GM18517 (cell line): Measurements from ENCODE around the gene DEFB126.
"Not testable (repeated sequence)": the region's sequence is repeated elsewhere in the genome, so short reads cannot be mapped to it uniquely, and the experiment has no call there.

Source experiments
- ATAC-seq: cut with Tn5 transposase; IDR thresholded peaks from one replicate; pipeline ENCODE4 v1.9.1; 2021; ENCODE audit warnings: mild to moderate bottlenecking, moderate library complexity; ENCODE audit not compliant: unreplicated experiment

The DEFB126 gene, protein sequence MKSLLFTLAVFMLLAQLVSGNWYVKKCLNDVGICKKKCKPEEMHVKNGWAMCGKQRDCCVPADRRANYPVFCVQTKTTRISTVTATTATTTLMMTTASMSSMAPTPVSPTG

DNA sequence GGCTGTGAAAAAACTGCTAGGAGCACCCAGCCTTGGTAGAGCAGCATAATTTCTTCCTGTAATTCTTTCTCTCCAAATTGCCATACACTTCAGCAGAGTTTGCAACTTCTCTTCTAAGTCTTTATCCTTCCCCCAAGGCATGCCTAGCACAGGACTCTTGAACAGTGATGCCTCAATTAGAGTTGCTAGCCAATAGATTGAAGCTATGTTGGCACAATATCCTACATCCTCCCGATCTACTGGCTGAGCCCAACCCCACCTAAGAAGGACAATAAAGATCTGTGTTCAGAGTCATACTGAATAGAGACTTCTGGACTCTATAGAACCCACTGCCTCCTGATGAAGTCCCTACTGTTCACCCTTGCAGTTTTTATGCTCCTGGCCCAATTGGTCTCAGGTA, at the start of gene DEFB126:
Gene DEFB126 (plus strand): TSS at position 301 of the 400 bp plus-strand sequence. CDS start 39 bp downstream, at position 340.
- ATAC-seq, result no peak

DNA sequence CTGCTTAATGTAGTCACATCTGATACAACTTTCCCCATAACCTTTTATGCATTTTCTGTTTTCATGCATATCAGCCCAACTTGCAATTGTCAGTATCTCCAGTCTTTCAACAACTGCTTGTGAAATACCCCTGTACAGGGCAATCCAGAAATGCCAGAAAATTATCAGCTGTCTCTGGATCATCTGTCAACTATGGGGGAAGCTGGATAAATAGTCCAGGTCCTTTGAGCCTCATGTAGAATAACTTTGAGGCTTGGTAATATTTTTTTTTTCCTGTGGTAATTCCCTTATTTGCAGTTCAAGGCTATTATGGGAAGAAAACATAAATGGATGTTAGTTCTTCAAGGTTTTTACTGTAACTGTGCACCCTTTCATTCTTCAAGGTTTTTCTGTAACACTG, 48.7 kb upstream of the DEFB126 start:
- ATAC-seq, result no peak

DNA sequence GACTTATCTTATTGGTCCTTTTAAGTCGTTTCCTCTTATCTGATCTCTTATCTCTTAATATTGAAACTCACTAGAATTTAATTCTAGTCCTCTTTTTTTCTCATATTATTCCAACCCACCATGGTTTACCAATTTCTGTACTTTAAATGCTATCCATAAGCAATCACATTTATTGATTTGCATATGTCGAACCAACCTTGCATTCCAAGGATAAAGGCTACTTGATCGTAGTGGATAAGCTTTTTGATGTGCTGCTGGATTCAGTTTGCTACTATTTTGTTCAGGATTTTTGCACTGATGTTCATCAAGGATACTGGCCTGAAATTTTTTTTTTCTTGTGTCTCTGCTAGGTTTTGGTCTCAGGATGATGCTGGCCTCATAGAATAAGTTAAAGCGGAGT, 47.2 kb upstream of the DEFB126 start:
- ATAC-seq, result no peak

DNA sequence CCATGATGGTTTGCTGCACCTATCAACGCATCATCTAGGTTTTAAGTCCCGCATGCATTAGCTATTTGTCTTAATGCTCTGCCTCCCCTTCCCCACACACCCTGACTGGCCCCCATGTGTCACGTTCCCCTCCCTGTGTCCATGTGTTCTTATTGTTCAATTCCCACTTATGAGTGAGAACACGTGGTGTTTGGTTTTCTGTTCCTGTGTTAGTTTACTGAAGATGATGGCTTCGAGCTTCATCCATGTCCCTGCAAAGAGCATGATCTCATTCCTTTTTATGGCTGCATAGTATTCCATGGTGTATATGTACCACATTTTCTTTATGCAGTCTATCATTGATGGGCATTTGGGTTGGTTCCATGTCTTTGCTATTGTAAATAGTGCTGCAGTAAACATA, 44.7 kb upstream of the DEFB126 start:
- ATAC-seq, result not testable (repeated sequence)

DNA sequence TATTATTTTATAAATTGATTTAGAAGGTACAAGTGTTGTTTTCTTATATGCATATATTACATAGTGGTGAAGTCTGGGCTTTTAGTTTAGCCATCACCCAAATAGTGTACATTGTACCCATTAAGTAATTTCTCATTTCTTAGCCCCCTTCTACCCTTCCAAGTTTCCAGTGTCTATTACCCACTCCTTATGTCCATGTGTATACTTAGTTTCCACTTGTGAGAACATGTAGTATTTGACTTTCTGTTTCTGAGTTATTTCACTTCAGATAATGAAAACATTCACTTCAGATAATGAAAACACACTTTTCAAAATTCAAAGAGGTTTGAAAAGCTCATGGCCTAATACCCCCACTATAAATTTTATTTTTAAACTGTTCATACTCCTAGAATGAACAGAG, 40.4 kb upstream of the DEFB126 start:
- ATAC-seq, result no peak

DNA sequence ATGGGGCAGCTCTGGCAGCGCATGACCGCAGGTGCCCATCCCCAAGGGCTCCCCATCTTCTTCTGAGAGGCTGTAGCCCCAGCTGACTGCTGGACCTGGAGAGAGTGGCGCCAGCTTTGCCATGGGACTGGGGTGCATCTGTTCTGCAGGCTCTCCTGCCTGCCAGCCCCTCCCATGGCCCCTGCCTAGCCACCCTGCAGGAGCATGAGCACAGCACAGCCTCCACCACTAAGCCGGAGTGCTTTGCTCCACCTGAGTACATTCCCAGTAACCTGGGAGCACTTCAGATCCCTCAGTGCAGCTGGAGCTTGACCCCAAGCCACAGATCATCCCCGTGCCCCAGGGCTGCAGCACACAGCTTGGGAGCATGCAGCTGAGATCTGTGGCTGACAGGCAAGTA, 38.9 kb upstream of the DEFB126 start:
- no peak for ATAC-seq

DNA sequence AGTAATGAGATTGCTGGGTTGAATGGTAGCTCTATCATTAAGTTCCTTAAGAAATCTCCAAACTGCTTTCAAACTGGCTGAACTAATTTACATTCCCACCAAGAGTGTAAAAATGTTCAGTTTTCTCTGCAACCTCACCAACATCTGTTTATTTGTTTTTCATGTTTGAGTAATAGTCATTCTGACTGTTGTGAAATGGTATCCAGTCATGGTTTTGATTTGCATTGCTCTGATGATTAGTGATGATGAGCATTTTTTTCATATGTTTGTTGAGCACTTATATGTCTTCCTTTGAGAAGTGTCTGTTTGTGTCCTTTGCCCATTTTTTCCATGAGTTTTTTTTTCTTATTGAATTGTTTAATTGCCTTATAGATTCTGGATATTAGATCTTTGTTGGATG, 30.0 kb upstream of the DEFB126 start:
- no peak for ATAC-seq

DNA sequence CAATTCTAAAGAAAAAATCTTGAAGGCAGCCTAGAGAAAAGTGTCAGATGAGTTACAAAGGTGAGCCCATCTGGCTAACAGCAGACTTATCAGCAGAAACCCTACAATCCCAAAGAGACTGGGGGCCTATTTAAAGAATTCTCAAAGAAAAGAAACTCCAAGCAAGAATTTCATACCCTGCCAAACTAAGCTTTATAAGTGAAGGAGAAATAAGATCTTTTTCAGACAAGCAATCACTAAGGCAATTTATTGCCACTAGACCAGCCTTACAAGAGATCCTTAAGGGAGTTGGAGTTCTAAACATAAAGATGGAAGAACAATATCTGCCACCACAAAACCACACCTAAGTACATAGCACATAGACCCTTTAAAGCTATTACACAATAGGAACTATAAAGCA, 24.9 kb upstream of the DEFB126 start:
- ATAC-seq, result no peak

DNA sequence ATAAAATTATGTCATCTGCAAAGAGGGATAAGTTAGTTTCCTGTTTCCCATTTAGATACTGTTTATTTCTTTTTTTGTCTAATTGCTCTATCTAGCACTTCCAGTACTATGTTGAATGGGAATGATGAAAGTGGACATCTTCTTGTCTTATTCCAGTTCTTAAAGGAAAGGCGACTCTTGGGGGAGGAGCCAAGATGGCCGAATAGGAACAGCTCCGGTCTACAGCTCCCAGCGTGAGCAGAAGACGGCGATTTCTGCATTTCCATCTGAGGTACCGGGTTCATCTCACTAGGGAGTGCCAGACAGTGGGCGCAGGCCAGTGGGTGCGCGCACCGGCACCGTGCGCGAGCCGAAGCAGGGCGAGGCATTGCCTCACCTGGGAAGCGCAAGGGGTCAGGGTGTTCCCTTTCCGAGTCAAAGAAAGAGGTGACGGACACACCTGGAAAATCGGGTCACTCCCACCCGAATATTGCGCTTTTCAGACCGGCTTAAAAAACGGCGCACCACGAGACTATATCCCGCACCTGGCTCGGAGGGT, 12.5 kb upstream of the DEFB126 start:
- ATAC-seq, result not testable (repeated sequence)

DNA sequence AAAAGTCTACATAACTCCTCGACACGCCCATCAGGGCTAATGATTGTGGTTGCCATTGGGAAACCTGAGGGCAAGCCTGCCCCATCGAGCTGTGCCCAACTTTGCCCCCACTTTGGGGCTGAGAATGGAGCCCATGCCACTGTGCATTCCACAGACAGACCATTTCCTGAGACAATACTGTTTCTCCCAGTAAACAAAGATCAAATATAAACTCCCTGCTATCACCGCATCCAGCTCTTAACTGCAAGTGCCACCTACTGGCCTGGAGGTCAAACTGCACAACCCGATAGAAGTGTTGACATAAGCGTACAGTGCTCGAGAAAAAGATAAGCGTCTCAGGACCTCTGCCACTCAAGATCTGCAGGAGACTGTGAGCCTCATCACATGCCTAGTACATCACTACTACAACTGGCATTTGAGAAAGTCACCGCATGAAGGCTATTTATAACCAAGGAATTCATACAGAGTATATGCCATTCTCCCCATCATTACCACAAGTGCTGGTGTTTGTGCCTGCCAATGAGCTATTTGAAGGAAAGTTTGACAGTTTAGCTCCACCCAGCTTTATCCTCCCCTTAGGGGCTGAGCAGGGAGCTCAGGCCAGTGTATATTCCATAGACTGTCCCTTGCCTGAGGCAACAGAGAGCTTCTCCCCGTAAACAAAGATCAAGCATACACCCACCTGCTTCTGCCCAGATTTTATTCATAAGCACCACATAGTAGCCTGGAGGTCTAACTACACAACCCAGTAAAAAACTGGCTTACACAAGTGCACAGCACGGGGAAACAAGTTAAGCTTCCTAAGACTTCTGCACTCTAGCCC, 4.5 kb upstream of the DEFB126 start:
- ATAC-seq, result no peak

DNA sequence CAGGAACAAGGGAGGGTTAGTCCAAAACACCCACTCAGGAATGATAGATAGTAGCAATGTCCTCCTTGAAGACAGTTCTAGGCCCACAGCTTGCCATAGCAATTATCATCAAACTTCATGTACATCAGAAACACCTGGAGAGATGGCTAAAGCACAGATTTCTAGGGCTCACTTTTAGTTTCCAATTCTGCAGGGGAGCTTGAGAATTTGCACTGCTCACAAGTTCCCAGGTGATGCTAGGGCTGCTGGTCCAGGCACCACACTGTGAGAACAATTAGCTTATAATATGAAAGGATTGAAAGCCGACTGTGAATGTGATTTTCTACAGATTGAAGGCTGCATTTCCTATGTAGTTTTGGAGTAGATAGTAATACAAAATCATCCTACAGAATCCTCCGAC, 3.5 kb downstream of the DEFB126 start:
- ATAC-seq, result no peak

DNA sequence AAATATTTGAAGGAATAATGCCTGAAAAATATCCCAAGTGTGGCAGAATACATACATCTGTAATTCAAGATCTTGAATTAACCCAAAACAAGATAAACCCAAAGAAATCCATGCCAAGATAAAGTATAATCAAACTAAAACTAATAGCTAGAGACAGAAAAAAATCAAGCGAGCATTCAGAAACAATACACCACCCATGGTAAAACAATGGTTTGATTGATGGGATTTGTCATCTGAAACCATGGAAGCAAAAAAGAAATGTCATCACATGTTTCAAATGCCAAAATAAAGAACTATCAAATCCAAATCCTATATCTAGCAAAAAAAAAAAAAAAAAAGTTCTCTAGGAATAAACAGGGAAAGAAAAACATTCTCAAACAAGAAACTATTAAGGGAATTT, 9.7 kb downstream of the DEFB126 start:
- ATAC-seq, result no peak

DNA sequence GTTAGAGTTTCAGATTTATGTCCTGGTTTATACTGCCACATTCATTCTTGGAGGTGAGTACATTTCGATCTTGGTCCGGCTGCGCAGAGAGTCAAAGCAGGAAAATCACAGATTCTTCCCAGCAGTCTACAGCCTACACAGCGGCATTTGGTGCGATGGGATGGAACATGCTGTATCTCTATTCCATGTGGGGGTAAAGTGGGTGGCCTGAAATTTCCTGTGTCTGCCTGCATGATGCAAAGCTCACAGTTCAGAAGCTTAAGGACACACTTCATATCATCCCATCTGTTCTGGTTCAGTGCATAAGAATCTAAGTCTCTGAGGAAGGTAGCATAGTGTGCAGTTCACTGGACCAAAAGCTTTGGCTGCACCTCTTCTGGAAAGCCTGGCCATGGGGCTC, 14.8 kb downstream of the DEFB126 start, which contains the start of gene DEFB127:
Gene DEFB127 (plus strand): TSS at position 301 of the 400 bp plus-strand sequence. CDS start 91 bp downstream, at position 392.
- no peak for ATAC-seq

DNA sequence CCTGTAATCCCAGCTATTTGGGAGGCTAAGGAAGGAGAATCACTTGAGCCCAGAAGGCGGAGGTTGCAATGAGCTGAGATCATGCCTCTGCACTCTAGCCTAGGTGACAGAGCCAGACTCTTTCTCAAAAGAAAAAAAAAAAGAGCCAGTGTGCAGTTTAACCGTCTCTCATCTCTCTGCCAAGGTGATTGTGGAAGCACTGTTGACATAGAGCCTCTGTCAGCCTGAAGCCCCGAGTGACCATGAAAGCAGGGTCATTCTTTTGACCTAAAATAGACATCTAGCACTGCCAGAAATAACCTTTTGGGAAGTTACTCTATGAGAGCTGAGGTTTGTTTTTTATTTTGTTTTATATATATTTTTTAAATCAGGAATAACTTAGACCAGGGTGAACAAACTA, 22.2 kb downstream of the DEFB126 start:
- no peak for ATAC-seq

DNA sequence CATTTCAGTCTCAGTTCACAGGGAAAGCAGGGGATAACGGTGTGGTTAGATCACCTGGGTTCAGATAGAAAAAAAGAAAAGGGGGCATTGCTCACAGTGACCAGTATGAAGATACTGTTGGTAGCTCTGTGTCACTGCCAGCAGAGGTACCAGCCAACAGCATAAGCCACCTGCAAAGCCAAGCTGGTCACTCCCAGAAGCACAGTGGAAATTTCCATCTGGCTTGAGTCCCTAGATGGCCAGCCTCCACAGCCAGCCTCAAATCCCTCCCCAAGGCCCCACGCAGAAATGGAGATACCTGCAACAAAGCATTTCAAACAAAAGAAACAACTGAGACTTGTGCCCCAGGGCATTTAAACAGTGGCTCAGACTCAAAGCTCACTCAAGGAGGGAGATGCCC, 26.5 kb downstream of the DEFB126 start:
- no peak for ATAC-seq

DNA sequence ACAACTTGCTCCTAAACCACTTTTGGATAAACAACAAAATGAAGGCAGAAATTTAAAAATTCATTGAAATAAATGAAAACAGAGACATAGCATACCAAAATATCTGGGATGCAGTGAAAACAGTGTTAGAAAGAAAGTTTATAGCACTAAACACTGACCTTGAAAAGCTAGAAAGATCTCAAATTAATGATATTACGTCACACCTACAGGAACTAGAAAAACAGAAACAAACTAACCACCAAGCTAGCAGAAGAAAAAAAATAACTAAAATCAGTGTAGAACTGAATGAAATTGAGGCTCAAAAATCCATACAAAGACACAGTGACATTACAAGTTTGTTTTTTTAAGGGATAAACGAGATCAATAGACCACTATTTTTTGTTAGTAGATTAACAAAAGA, 41.9 kb downstream of the DEFB126 start:
- no peak for ATAC-seq

DNA sequence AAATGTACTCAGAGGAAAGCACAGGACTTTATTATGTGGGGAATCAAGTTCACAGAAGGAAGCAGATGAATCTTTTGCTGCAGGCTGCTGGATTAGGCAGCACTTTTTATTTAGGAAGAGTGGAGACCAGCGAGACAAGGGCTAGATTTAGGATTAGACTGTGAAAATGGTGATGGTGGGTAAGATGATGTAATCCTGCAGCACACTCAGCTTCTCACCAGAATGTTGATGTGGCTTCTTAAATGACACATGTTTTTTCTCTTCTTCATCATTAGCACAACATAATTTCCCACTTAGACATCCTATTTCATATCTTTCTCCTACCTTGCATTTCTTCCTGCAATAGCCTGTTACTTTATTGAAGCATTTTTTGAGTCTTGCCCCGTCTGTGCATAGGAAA, 45.3 kb downstream of the DEFB126 start:
- ATAC-seq, result no peak

DNA sequence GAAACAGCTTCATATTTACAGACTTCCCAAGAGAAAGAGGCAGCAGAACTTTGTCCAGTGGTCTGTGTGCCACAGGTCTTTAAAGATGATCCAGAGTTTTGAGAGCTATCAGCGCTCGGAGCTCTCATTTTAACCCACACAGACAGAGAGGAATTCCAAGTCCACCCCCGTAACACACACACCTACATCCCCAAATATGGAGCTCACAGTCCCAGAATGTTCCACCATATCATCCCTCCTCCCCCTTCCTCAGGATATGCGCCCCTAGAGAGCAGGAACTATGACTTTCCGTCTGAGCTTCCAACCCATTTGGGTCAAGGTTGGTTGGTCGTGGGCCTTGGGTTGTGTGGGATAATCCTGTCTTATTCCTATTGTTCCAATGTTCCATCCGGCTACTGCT, 47.2 kb downstream of the DEFB126 start, which contains the start of gene DEFB128:
Gene DEFB128 (minus strand): TSS at position 101 of the 400 bp plus-strand sequence. CDS start 88 bp downstream, at position 13.
- no peak for ATAC-seq
